Liver (tissue), 3 donors: ENCODE data around the gene ANP32D.

Experiments
- EGR1 ChIP-seq, 2 donors: IDR thresholded peaks; 2 replicates each; pipeline ENCODE4 v1.6.1; 2016 to 2018; ENCODE audit warnings: antibody characterized with exemption in 2 of 2, low read depth in 2 of 2
- FOXA1 ChIP-seq: IDR thresholded peaks from 2 replicates; pipeline ENCODE4 v1.6.1; 2016; ENCODE audit warnings: antibody characterized with exemption
- GABPA ChIP-seq, 2 donors: IDR thresholded peaks in 1 of 2; conservative IDR thresholded peaks in 1 of 2; 2 replicates each; pipeline ENCODE4 v1.6.1; 2016; ENCODE audit warnings: antibody characterized with exemption in 2 of 2, mild to moderate bottlenecking in 1 of 2, moderate library complexity in 1 of 2
- JUND ChIP-seq, 2 donors: IDR thresholded peaks; 2 replicates each; pipeline ENCODE4 v1.6.1; 2016; ENCODE audit warnings: antibody characterized with exemption in 2 of 2
- NR2F2 ChIP-seq: IDR thresholded peaks from 2 replicates; pipeline ENCODE4 v1.6.1; 2016; ENCODE audit warnings: antibody characterized with exemption
- RAD21 ChIP-seq, 2 donors: IDR thresholded peaks; 2 replicates each; pipeline ENCODE4 v1.6.1; 2016; ENCODE audit warnings: antibody characterized with exemption in 2 of 2, mild to moderate bottlenecking in 2 of 2
- SP1 ChIP-seq: IDR thresholded peaks from 2 replicates; pipeline ENCODE4 v1.6.1; 2018; ENCODE audit warnings: antibody characterized with exemption, mild to moderate bottlenecking
- TAF1 ChIP-seq: conservative IDR thresholded peaks from 2 replicates; pipeline ENCODE4 v1.6.1; 2016; ENCODE audit warnings: antibody characterized with exemption, mild to moderate bottlenecking
- YY1 ChIP-seq: IDR thresholded peaks from 2 replicates; pipeline ENCODE4 v1.6.1; 2016; ENCODE audit warnings: antibody characterized with exemption, mild to moderate bottlenecking
- TF ChIP-seq, protein P1 (sequence below): fragments of 150-350 bp; IDR thresholded peaks from 2 replicates; pipeline ENCODE4 v1.5.1; 2017; ENCODE audit warnings: improper control_type of control experiment, low read depth, low read length; ENCODE audit not compliant: missing input control
- TF ChIP-seq, protein P2 (sequence below): IDR thresholded peaks from 2 replicates; pipeline ENCODE4 v1.6.1; 2016; ENCODE audit warnings: antibody characterized with exemption
- TF ChIP-seq, protein P3 (sequence below): IDR thresholded peaks from 2 replicates; pipeline ENCODE4 v1.6.1; 2016; ENCODE audit warnings: antibody characterized with exemption
- TF ChIP-seq, protein P4 (sequence below): IDR thresholded peaks from 2 replicates; pipeline ENCODE4 v1.6.1; 2016; ENCODE audit warnings: antibody characterized with exemption
- donor health status: healthy.
- donor health status: healthy.

DNA sequence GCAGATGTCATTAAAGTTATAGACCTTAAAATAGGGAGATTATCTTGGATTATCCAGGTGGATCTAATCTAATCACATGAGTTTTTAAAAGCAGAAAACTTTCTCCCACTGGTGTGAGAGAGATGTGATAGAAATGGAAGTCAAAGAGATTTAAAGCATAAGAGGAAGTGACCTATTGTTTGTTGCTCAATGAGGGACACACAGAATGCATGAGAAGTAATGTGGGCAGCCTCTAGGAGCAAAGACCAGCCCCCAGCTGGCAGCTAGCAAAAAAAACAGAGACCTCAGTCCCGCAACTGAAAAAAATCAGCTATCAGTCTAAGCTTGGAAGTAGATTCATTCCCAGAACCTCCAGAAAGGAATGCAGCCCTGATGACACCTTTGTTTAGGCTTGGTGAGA lies 24.6 kb upstream of the ANP32D start:
- TF ChIP-seq, protein P1, sequence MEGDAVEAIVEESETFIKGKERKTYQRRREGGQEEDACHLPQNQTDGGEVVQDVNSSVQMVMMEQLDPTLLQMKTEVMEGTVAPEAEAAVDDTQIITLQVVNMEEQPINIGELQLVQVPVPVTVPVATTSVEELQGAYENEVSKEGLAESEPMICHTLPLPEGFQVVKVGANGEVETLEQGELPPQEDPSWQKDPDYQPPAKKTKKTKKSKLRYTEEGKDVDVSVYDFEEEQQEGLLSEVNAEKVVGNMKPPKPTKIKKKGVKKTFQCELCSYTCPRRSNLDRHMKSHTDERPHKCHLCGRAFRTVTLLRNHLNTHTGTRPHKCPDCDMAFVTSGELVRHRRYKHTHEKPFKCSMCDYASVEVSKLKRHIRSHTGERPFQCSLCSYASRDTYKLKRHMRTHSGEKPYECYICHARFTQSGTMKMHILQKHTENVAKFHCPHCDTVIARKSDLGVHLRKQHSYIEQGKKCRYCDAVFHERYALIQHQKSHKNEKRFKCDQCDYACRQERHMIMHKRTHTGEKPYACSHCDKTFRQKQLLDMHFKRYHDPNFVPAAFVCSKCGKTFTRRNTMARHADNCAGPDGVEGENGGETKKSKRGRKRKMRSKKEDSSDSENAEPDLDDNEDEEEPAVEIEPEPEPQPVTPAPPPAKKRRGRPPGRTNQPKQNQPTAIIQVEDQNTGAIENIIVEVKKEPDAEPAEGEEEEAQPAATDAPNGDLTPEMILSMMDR: no peak
- TF ChIP-seq SP1: no peak
- TF ChIP-seq FOXA1: no peak
- TF ChIP-seq, protein P2, sequence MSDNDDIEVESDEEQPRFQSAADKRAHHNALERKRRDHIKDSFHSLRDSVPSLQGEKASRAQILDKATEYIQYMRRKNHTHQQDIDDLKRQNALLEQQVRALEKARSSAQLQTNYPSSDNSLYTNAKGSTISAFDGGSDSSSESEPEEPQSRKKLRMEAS: no peak
- TF ChIP-seq, protein P3, sequence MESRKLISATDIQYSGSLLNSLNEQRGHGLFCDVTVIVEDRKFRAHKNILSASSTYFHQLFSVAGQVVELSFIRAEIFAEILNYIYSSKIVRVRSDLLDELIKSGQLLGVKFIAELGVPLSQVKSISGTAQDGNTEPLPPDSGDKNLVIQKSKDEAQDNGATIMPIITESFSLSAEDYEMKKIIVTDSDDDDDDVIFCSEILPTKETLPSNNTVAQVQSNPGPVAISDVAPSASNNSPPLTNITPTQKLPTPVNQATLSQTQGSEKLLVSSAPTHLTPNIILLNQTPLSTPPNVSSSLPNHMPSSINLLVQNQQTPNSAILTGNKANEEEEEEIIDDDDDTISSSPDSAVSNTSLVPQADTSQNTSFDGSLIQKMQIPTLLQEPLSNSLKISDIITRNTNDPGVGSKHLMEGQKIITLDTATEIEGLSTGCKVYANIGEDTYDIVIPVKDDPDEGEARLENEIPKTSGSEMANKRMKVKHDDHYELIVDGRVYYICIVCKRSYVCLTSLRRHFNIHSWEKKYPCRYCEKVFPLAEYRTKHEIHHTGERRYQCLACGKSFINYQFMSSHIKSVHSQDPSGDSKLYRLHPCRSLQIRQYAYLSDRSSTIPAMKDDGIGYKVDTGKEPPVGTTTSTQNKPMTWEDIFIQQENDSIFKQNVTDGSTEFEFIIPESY: no peak
- no peak for TF ChIP-seq EGR1 (IDR thresholded peaks at IDR 0.05; ENCODE audit: low read depth in 2 of 2)
- no peak for TF ChIP-seq TAF1
- no peak for TF ChIP-seq RAD21 (IDR thresholded peaks at IDR 0.05)
- no peak for TF ChIP-seq JUND (IDR thresholded peaks at IDR 0.05)
- TF ChIP-seq GABPA (IDR thresholded peaks at IDR 0.05 in 1 of 2, conservative IDR thresholded peaks at IDR 0.05 in 1 of 2): no peak
- TF ChIP-seq, protein P4, sequence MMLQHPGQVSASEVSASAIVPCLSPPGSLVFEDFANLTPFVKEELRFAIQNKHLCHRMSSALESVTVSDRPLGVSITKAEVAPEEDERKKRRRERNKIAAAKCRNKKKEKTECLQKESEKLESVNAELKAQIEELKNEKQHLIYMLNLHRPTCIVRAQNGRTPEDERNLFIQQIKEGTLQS: no peak
- TF ChIP-seq YY1: no peak
- no peak for TF ChIP-seq NR2F2
